Tibial nerve (tissue), 3 donors: Measurements from ENCODE around the gene KRTAP5-1.

ENCODE experiments used
- CTCF ChIP-seq, 5 experiments: fragments of 200-600 bp in 3 of 5; fragments of 450-650 bp in 2 of 5; sonication (generic) in 3 of 5; IDR thresholded peaks; one replicate each; pipeline ENCODE4 v1.5.1; 2016 to 2019; ENCODE audit warnings: antibody characterized with exemption in 5 of 5, mild to moderate bottlenecking in 3 of 5, moderate library complexity in 2 of 5
- POLR2A ChIP-seq, 2 donors: fragments of 450-650 bp; IDR thresholded peaks; one replicate each; pipeline ENCODE4 v1.6.1; 2017; ENCODE audit warnings: antibody characterized with exemption in 2 of 2, mild to moderate bottlenecking in 2 of 2, moderate library complexity in 2 of 2

DNA sequence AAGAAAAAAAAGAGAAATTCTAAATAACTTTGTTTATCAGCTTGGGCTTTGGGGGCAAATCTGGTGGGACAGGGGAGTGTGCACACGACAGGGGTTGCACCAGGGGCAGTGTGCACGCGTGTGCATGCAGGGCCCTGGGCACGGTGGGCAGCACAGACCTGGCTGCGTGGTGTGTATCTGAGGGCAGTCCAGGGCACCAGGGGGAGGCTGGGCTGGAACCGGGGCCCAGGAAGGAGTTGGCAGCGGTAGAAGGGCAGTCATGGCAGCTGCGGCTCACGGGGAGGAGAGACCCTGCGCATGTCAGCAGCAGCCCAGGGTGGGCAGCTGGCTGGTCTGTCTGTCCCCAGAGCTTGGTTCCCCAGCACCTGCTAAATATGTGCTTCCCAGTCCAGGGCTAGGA lies 48.8 kb upstream of the KRTAP5-1 start:
- TF ChIP-seq CTCF (IDR thresholded peaks at IDR 0.05) (no peak), POLR2A (IDR thresholded peaks at IDR 0.05) (no peak)
